Adipocyte (in vitro differentiated cells): ENCODE results near the gene AP1M2.
"Not testable (repeated sequence)": the region's sequence is repeated elsewhere in the genome, so short reads cannot be mapped to it uniquely, and the experiment has no call there.

Experiments
- DNase-seq: peaks from one replicate; pipeline ENCODE4 v3.0.0-alpha.2; 2015; ENCODE audit warnings: low read depth
- H3K27me3 ChIP-seq: replicated peaks from 2 replicates; pipeline ENCODE4 v1.7.0; 2013; ENCODE audit warnings: mild to moderate bottlenecking, low read length, moderate library complexity; ENCODE audit not compliant: control insufficient read depth, insufficient read depth
- H3K36me3 ChIP-seq: 2 replicates; pipeline ENCODE4 v1.7.0; 2013; ENCODE audit warnings: low read length, mild to moderate bottlenecking, moderate library complexity; ENCODE audit not compliant: control insufficient read depth, insufficient read depth, severe bottlenecking
- H3K4me1 ChIP-seq: 2 replicates; pipeline ENCODE4 v1.7.0; 2013; ENCODE audit warnings: mild to moderate bottlenecking, low read length, moderate library complexity; ENCODE audit not compliant: control insufficient read depth, insufficient read depth
- H3K4me3 ChIP-seq: 2 replicates; pipeline ENCODE4 v1.7.0; 2013; ENCODE audit warnings: mild to moderate bottlenecking, low read length, moderate library complexity
- H3K9ac ChIP-seq: 2 replicates; pipeline ENCODE4 v1.7.0; 2013; ENCODE audit warnings: mild to moderate bottlenecking, low read length, moderate library complexity
- H3K9me3 ChIP-seq: 2 replicates; pipeline ENCODE4 v1.7.0; 2013; ENCODE audit warnings: mild to moderate bottlenecking, low read length, moderate library complexity; ENCODE audit not compliant: control insufficient read depth

Gene AP1M2

DNA sequence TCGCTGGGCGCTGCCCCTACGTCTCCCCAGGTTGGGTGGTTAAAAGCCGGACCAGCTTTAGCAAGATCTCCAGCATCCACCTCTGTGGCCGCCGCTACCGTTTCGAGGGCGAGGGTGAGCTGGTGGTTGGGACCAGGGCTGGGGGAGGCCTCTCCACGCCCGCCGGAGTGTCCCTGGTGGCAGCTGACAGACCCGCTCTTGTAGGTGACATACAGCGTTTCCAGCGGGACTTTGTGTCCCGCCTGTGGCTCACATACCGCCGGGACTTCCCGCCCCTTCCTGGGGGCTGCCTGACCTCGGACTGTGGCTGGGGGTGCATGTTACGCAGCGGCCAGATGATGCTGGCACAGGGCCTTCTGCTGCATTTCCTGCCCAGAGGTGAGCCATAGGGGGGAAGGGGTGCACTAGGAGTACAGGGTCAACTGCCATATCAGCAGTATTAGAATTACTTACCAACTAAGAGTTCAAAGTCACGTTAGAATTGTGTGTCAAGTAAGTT is 42.3 kb downstream of the AP1M2 start:
- DNase-seq = no peak
- peak overlapping the region; percentile 90 for H3K4me3 ChIP-seq
- no peaks in the 10 kb centered on the region for H3K9me3 ChIP-seq
- H3K27me3 ChIP-seq = peaks cover 3% of the 10 kb centered on the region
- H3K36me3 ChIP-seq = peaks cover 19% of the 10 kb centered on the region
- peaks cover 8% of the 10 kb centered on the region for H3K4me1 ChIP-seq
- peak overlapping the region; percentile 92 for H3K9ac ChIP-seq

DNA sequence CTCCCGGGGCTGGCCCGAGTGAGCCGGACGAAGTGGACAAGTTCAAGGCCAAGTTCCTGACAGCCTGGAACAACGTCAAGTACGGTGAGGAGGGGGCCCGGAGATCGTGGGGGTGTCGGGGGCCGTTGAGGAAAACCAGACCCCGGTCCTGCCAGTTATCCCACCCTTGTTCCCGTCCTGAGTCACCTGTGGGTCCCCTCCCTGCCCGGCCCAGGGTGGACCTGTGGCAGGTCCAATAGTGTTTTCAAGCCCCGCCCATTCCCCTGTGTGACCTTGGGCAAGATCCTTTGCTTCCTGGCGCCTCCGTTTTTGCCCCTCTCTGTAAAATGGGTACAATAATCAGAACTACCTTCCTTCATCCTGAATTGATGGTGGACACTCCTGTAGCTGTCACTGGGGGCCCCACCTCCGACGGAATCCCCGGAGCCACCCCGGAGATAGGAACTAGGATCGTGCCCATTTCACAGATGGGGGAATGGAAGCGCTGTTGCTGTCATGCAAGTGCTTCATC is 42.8 kb downstream of the AP1M2 start:
- Histone ChIP-seq H3K27me3 (peaks cover 3% of the 10 kb centered on the region), H3K9ac (peak overlapping the region; percentile 92), H3K36me3 (peaks cover 16% of the 10 kb centered on the region), H3K9me3 (no peaks in the 10 kb centered on the region), H3K4me1 (peaks cover 8% of the 10 kb centered on the region), H3K4me3 (peak overlapping the region; percentile 90)
- DNase-seq = peak; percentile 33

DNA sequence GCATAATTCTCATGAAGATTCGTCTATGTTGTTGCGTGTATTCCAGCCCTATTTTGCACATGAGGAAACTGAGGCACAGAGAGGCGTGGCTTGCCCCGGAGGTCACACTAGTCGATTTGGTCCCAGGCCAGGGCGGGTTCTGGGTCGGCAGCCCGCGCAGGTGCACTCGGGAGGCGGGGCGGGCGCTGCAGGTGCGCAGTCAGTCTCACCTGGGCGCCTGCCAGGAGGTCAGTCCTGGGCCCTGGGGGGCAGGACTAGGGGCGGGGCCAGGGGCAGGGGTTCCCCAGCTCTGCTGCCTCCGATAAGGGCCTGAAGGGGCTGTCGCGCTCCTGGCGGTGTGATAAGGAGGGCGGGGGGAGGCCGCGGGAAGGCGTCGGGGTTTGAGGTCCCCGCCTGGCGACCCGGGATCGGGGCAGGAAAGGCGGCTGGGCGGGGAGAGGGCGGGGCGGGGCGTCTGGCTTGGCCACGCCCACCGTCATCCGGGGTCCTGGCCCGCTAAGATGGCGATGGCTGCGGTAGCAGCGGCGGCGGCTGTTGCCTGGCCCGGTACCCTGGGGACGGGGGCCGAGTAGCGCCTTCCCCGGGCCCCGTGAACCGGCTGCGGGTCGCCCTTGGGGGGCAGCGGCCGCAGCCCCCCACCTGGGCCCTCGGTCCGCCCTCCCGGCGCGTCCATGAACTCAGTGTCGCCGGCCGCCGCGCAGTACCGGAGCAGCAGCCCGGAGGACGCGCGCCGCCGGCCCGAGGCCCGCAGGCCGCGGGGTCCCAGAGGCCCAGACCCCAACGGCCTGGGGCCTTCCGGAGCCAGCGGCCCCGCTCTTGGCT is 43.5 kb downstream of the AP1M2 start, which contains the start of gene ATG4D:
Gene ATG4D (plus strand): TSS at position 485 of the 822 bp plus-strand sequence. CDS start 187 bp downstream, at position 672.
- Histone ChIP-seq H3K36me3 (peaks cover 10% of the 10 kb centered on the region), H3K4me1 (peaks cover 8% of the 10 kb centered on the region), H3K27me3 (peaks cover 4% of the 10 kb centered on the region), H3K4me3 (peak within 1 kb of the TSS; percentile 90), H3K9me3 (no peaks in the 10 kb centered on the region), H3K9ac (peak within 1 kb of the TSS; percentile 92)
- peak; percentile 88 for DNase-seq

DNA sequence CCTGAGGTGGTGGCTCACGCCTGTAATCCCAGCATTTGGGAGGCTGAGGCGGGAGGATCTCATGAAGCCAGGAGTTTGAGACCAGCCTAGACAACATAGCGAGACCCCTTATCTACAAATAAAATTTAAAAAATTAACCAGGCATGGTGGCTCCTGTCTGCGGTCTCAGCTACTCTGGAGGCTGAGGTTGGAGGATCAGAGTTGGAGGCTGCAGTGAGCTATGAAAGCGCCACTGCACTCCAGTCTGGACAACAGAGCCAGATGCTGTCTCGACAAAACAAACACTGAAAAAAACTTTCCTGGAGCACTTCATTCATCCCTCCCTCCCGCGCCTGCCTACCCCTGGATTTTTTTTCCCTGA is 44.1 kb downstream of the AP1M2 start:
- Histone ChIP-seq H3K27me3 (peaks cover 9% of the 10 kb centered on the region), H3K4me1 (peaks cover 8% of the 10 kb centered on the region), H3K9me3 (no peaks in the 10 kb centered on the region), H3K9ac (no peak overlapping the region), H3K4me3 (peak overlapping the region; percentile 90), H3K36me3 (peaks cover 7% of the 10 kb centered on the region)
- no peak for DNase-seq

DNA sequence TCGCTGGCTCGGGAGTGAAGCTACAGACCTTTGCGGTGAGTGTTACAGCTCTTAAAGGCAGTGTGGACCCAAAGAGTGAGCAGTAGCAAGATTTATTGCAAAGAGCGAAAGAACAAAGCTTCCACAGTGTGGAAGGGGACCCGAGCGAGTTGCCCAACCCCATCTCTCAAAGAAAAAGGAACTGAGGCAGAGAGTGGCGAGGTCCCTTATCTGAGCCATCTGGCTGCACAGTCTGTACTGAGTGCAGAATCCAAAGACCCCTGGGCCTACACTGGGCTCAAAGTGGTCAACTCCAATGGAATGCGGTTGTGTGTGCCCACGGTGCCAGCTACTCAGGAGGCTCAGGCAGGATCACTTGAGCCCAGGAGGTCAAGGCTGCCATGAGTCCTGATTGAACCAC is 48.1 kb downstream of the AP1M2 start:
- not testable (repeated sequence) for H3K9me3 ChIP-seq, H3K4me1 ChIP-seq, DNase-seq, H3K4me3 ChIP-seq, H3K9ac ChIP-seq, H3K36me3 ChIP-seq
- H3K27me3 ChIP-seq = peaks cover 22% of the 10 kb centered on the region

DNA sequence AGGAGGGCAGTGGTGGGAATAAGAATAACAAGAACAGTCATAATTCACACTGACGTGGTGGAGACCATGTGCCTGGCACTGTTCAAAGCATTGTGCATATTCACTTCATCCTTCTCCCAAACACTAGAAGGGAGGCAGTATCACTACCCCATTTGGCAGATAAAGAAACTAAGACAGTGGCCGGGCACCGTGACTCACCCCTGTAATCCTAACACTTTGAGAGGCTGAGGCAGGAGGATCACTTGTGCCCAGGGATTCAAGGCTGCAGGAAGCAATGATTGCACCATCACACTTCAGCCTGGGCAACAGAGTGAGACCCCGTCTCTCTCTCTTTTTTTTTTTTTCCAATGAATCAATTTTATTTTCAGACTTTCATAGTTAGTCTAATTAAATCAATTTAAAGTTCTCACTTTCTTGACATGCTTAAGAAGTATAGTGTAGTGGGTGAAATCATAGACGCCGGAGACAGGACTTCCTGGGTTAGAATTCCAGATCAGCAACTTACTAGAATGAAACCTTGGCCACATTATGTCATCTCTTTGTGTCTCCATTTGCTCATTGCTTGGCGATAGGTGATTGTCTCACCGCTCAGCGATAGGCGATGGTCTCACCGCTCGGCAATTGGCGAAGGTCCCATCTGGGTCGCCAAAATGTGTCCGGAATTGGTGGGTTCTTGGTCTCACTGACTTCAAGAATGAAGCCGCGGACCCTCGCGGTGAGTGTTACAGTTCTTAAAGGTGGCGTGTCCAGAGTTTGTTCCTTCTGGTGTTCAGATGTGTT is 48.7 kb downstream of the AP1M2 start:
- Histone ChIP-seq H3K9me3 (no peaks in the 10 kb centered on the region), H3K36me3 (no peaks in the 10 kb centered on the region), H3K27me3 (peaks cover 22% of the 10 kb centered on the region), H3K4me1 (no peaks in the 10 kb centered on the region), H3K9ac (no peak overlapping the region), H3K4me3 (no peak overlapping the region)
- no peak for DNase-seq

DNA sequence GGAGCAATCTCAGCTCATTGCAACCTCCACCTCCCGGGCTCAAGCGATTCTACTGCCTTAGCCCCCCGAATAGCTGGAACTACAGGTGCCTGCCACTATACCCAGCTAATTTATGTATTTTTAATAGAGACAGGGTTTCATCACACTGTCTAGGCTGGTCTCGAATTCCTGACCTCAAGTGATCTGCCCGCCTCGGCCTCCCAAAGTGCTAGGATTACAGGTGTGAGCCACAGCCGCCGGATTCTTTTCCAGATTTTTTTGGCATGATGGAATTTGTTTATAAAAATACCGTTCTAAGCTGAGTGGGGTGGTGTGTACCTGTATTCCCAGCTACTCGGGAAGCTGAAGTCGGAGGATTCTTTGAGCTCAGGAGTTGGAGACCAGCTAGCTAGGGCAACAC is 49.4 kb downstream of the AP1M2 start:
- peaks cover 22% of the 10 kb centered on the region for H3K27me3 ChIP-seq
- H3K9me3 ChIP-seq = no peaks in the 10 kb centered on the region
- H3K4me1 ChIP-seq = no peaks in the 10 kb centered on the region
- no peak overlapping the region for H3K4me3 ChIP-seq
- no peak overlapping the region for H3K9ac ChIP-seq
- DNase-seq = no peak
- no peaks in the 10 kb centered on the region for H3K36me3 ChIP-seq

DNA sequence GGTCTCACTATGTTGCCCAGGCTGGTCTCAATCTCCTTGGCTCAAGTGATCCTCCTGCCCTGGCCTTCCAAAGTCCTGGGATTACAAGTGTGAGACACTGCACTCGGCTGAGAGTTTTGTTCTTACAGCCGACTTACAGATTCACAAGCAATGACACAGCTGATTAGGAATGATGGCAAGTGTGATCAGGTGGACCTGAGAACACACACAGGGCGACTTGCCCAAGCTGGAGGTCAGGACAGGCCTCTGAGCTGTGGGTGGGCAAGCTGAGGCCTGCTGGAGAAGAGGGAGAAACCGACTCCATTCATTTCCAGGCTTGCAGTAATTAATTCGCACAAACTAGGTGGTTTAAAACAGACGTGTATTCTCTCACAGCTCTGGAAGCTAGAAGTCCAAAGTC is 51.5 kb downstream of the AP1M2 start:
- no peaks in the 10 kb centered on the region for H3K36me3 ChIP-seq
- no peak overlapping the region for H3K4me3 ChIP-seq
- H3K9ac ChIP-seq = no peak overlapping the region
- no peak for DNase-seq
- H3K9me3 ChIP-seq = no peaks in the 10 kb centered on the region
- H3K27me3 ChIP-seq = peaks cover 22% of the 10 kb centered on the region
- H3K4me1 ChIP-seq = no peaks in the 10 kb centered on the region

DNA sequence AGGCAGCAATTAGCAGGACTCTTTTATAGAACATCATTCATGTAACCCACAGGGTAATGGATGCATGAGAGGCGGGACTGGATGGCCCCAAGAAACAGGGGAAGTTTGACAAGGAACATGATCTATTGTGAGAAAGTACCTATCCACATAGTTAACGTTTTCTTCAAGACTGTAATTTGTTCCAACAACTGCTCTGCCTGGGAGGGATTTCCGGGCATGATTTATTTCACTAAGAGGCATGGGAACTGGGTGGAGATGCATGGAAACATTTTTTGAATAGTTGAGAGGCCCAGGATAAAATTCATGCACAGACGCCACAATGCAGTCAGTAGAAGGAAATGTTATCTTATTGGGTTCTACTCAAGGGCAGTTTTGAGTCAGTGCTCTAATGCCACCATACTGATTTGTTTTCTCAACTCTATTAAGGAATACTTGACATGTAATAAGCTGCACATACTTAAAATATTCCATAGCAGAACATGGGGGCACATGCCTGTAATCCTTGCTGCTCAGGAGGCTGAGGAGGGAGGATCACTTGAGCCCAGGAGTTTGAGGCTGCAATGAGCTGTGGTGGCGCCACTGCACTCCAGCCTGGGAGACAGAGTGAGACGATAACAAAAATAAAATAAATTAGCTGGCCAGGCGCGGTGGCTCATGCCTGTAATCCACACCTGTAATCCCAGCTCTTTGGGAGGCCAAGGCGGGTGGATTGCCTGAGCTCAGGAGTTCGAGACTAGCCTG is 53.3 kb downstream of the AP1M2 start:
- H3K4me3 ChIP-seq = no peak overlapping the region

DNA sequence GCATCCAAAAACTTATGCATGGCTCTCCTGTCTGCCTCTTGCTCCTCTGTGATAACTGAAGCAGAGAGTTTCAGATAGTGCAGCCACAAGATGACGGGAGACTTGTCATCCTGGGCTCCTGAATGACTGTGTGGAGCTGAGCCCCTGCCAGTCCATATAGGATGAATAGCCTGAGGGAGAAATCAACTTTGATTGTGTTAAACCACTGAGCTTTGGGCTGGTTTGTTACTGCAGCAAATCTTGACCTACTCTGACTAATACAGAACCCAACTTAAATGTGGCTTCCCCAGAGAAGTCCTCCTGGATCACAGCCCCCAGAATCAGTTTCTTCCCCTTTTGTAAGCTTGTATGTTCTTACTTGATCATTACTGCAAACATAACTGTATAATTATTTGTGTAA is 54.7 kb downstream of the AP1M2 start:
- Histone ChIP-seq H3K4me1 (no peaks in the 10 kb centered on the region), H3K9me3 (no peaks in the 10 kb centered on the region), H3K9ac (no peak overlapping the region), H3K4me3 (no peak overlapping the region), H3K27me3 (peaks cover 9% of the 10 kb centered on the region), H3K36me3 (no peaks in the 10 kb centered on the region)
- DNase-seq = no peak

More for the DNA sequence above, 53.3 kb downstream of the AP1M2 start:
- DNase-seq = peak; percentile 92
- Histone ChIP-seq H3K4me1 (no peaks in the 10 kb centered on the region), H3K27me3 (peaks cover 19% of the 10 kb centered on the region), H3K9ac (no peak overlapping the region), H3K36me3 (no peaks in the 10 kb centered on the region), H3K9me3 (no peaks in the 10 kb centered on the region)

DNA sequence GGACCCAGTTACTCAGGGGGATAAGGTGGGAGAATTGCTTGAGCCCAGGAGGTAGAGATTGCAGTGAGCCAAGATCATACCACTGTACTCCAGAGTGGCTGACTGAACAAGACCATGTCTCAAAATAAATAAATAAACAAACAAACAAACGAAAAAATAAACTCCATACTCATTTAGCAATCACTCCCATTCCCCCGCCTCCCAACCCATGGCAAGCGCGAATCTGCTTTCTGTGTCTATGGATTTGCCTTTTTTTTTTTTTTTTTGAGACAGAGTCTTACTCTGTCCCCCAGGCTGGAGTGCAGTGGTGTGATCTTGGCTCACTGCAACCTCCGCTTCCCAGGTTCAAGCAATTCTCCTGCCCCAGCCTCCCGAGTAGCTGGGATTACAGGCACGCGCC is 60.2 kb downstream of the AP1M2 start:
- H3K9me3 ChIP-seq, H3K27me3 ChIP-seq, H3K4me3 ChIP-seq, H3K36me3 ChIP-seq, H3K4me1 ChIP-seq, H3K9ac ChIP-seq, DNase-seq: not testable (repeated sequence)
